PFSK-1 (cell line): ENCODE measurements around the gene NYAP2.

Source experiments
- FOXP2 ChIP-seq: optimal IDR thresholded peaks from 2 replicates; pipeline ENCODE3; 2011; ENCODE audit warnings: borderline replicate concordance, control low read depth, inconsistent platforms; ENCODE audit not compliant: insufficient read depth; ENCODE audit errors: extremely low read length, extremely low read depth
- POLR2AphosphoS5 ChIP-seq: IDR thresholded peaks from 2 replicates; pipeline ENCODE4 v1.6.1; 2012; ENCODE audit warnings: low read depth, mild to moderate bottlenecking, control low read depth, low read length, moderate library complexity
- REST ChIP-seq, 2 experiments: IDR thresholded peaks; 2 replicates each; pipeline versions ENCODE4 v1.6.1 to v1.8.0; 2011 to 2012; ENCODE audit warnings: low read depth in 2 of 2, low read length in 2 of 2, control low read depth in 1 of 2, inconsistent platforms in 1 of 2, mild to moderate bottlenecking in 1 of 2, moderate library complexity in 1 of 2; ENCODE audit not compliant: insufficient read depth in 1 of 2
- SIN3A ChIP-seq: IDR thresholded peaks from 2 replicates; pipeline ENCODE4 v1.6.1; 2012; ENCODE audit warnings: mild to moderate bottlenecking, low read length, moderate library complexity, borderline replicate concordance; ENCODE audit not compliant: insufficient read depth
- TAF1 ChIP-seq: IDR thresholded peaks from 2 replicates; pipeline ENCODE4 v1.6.1; 2012; ENCODE audit warnings: low read length, control low read depth, borderline replicate concordance; ENCODE audit not compliant: insufficient read depth

NYAP2 gene

GRCh38 chr2:225493420-225494099, 94.0 kb downstream of the NYAP2 start:
- TF ChIP-seq TAF1: no peak
- no peak for TF ChIP-seq FOXP2
- no peak for TF ChIP-seq SIN3A
- TF ChIP-seq REST (IDR thresholded peaks at IDR 0.05; ENCODE audit: insufficient read depth in 1 of 2, low read depth in 2 of 2, low read length in 2 of 2): no peak
- no peak for TF ChIP-seq POLR2AphosphoS5

GRCh38 chr2:225494100-225494459, 94.6 kb downstream of the NYAP2 start:
- no peak for TF ChIP-seq SIN3A
- no peak for TF ChIP-seq REST (IDR thresholded peaks at IDR 0.05; ENCODE audit: insufficient read depth in 1 of 2, low read depth in 2 of 2, low read length in 2 of 2)
- no peak for TF ChIP-seq FOXP2
- TF ChIP-seq POLR2AphosphoS5: no peak
- no peak for TF ChIP-seq TAF1

- TF ChIP-seq TAF1 (no peak), FOXP2 (no peak), POLR2AphosphoS5 (no peak), REST (IDR thresholded peaks at IDR 0.05; ENCODE audit: insufficient read depth in 1 of 2, low read depth in 2 of 2, low read length in 2 of 2) (no peak), SIN3A (no peak)
Measured at GRCh38 chr2:225495706-225496105, 96.2 kb downstream of the NYAP2 start.

- no peak for TF ChIP-seq REST (IDR thresholded peaks at IDR 0.05; ENCODE audit: insufficient read depth in 1 of 2, low read depth in 2 of 2, low read length in 2 of 2)
- TF ChIP-seq FOXP2: no peak
- no peak for TF ChIP-seq SIN3A
- TF ChIP-seq TAF1: no peak
- TF ChIP-seq POLR2AphosphoS5: no peak
Measured at GRCh38 chr2:225496568-225496967, 97.1 kb downstream of the NYAP2 start.
